Measurements from ENCODE around the gene NRCAM. TPM values are rescaled to one million over a fixed set of nuclear protein-coding genes. Genes with fewer than 3 reads are reported as not detected.

The NRCAM gene
- total and polyA plus RNA-seq, 2 of the 13 experiments (the other 11 are each of a cell fraction or from before 2014, with no cell fraction given) = 0.31 to 0.33 TPM

- TF ChIP-seq ZBTB40 (IDR thresholded peaks at IDR 0.05) (no peak), ZBTB40 (CRISPR knock-in tag; IDR thresholded peaks at IDR 0.05) (no peak), CCDC6 (CRISPR knock-in tag; IDR thresholded peaks at IDR 0.05) (0 out of 2 replicates have a peak, but pooled peaks have one; percentile 28), ZNF547 (CRISPR knock-in tag; IDR thresholded peaks at IDR 0.05) (no peak), ZNF503 (CRISPR knock-in tag; IDR thresholded peaks at IDR 0.05) (peak; percentile 65; the same call in 1 of the 2 replicates), ADNP (CRISPR knock-in tag; IDR thresholded peaks at IDR 0.05) (no peak), ELF3 (CRISPR knock-in tag; IDR thresholded peaks at IDR 0.05) (peak; percentile 50), ZMYM3 (CRISPR knock-in tag; IDR thresholded peaks at IDR 0.05) (no peak), TFE3 (CRISPR knock-in tag; IDR thresholded peaks at IDR 0.05) (no peak), CBX1 (IDR thresholded peaks at IDR 0.05; ENCODE audit: low read depth) (no peak), CENPT (CRISPR knock-in tag; IDR thresholded peaks at IDR 0.05; ENCODE audit: low read depth) (no peak), ISL2 (CRISPR knock-in tag; IDR thresholded peaks at IDR 0.05) (peak; percentile 95), ZNF207 (IDR thresholded peaks at IDR 0.05; ENCODE audit: borderline replicate concordance) (no peak), DZIP1 (CRISPR knock-in tag; IDR thresholded peaks at IDR 0.05) (no peak), RCOR2 (CRISPR knock-in tag; IDR thresholded peaks at IDR 0.05) (peak; percentile 49; the same call in 1 of the 2 replicates), MED1 (CRISPR knock-in tag; IDR thresholded peaks at IDR 0.05) (peak; percentile 63; the same call in 1 of the 2 replicates)
Measured at GRCh38 chr7:108351729-108352131, 104.5 kb downstream of the NRCAM start (continued).

Data from HepG2 (cell line).